DND-41 (cell line): ENCODE results near the gene CCDC183.

ENCODE experiments used
- ATAC-seq: fragments of 200-7000 bp; cut with Tn5 transposase; 3 replicates; pipeline ENCODE4 v1.9.1; 2021; ENCODE audit warnings: low read depth; ENCODE audit not compliant: insufficient read depth
- DNase-seq: peaks from one replicate; pipeline ENCODE4 v3.0.0-alpha.2; 2020
- H2AFZ ChIP-seq: 2 replicates; pipeline ENCODE4 v1.6.0; 2012; ENCODE audit warnings: low read depth, low read length
- H3K27ac ChIP-seq: 2 replicates; pipeline ENCODE4 v1.5.1; 2012; ENCODE audit warnings: low read length, inconsistent platforms
- H3K27me3 ChIP-seq: fragments of 200-600 bp; sonication (generic); 2 replicates; pipeline ENCODE4 v1.6.0; 2012; ENCODE audit warnings: low read length, mild to moderate bottlenecking, inconsistent platforms; ENCODE audit not compliant: insufficient read depth, poor library complexity
- H3K36me3 ChIP-seq: 2 replicates; pipeline ENCODE4 v1.5.1; 2012; ENCODE audit warnings: low read length, inconsistent platforms; ENCODE audit not compliant: insufficient read depth
- H3K4me1 ChIP-seq: 2 replicates; pipeline ENCODE4 v1.5.1; 2012; ENCODE audit warnings: mild to moderate bottlenecking, low read length; ENCODE audit not compliant: insufficient read depth
- H3K4me2 ChIP-seq: 2 replicates; pipeline ENCODE4 v1.6.0; 2012; ENCODE audit warnings: mild to moderate bottlenecking, moderate library complexity, low read length, inconsistent platforms; ENCODE audit not compliant: insufficient read depth
- H3K4me3 ChIP-seq, 2 experiments: fragments of 200-600 bp in 1 of 2; shearing (Covaris generic) in 1 of 2; 2 replicates each; pipeline ENCODE4 v1.5.1; 2012 to 2016; ENCODE audit warnings: inconsistent platforms in 2 of 2, low read length in 2 of 2, mild to moderate bottlenecking in 2 of 2, low read depth in 1 of 2, moderate library complexity in 1 of 2
- H3K79me2 ChIP-seq: 2 replicates; pipeline ENCODE4 v1.6.0; 2012; ENCODE audit warnings: low read length, inconsistent platforms; ENCODE audit not compliant: insufficient read depth
- H3K9ac ChIP-seq: 2 replicates; pipeline ENCODE4 v1.6.0; 2012; ENCODE audit warnings: low read depth, mild to moderate bottlenecking, inconsistent platforms, low read length, moderate library complexity
- H3K9me3 ChIP-seq: 2 replicates; pipeline ENCODE4 v1.5.1; 2012; ENCODE audit warnings: low read length, moderate library complexity, mild to moderate bottlenecking, inconsistent platforms; ENCODE audit not compliant: insufficient read depth, severe bottlenecking
- H4K20me1 ChIP-seq: 2 replicates; pipeline ENCODE4 v1.6.0; 2012; ENCODE audit warnings: low read length; ENCODE audit not compliant: insufficient read depth
- EZH2 ChIP-seq: IDR thresholded peaks from 3 replicates; pipeline ENCODE4 v1.6.1; 2012; ENCODE audit warnings: borderline replicate concordance, low read depth, mild to moderate bottlenecking, moderate library complexity, low read length, inconsistent platforms; ENCODE audit not compliant: severe bottlenecking
- TF ChIP-seq, protein P1 (sequence below): IDR thresholded peaks from 2 replicates; pipeline ENCODE4 v1.5.1; 2012; ENCODE audit warnings: borderline replicate concordance, low read length, moderate library complexity, mild to moderate bottlenecking; ENCODE audit not compliant: poor library complexity, severe bottlenecking; ENCODE audit errors: extremely low read depth

CCDC183 gene

GRCh38 chr9:136796238-136796774 is at the start of gene CCDC183:
TSS of gene CCDC183 (plus strand) at chr9:136796338. CDS start at chr9:136796398, 60 bp downstream.
- Histone ChIP-seq H3K4me2 (no peak within 1 kb of the TSS), H3K9me3 (no peaks in the 10 kb centered on the region), H3K36me3 (peaks cover 8% of the 10 kb centered on the region; the same call in 1 of the 2 replicates), H3K4me1 (peaks cover 41% of the 10 kb centered on the region), H3K4me3 (no peak within 1 kb of the TSS), H2AFZ (no peak within 1 kb of the TSS), H3K27me3 (peaks cover 24% of the 10 kb centered on the region), H3K79me2 (peaks cover 4% of the 10 kb centered on the region; the same call in 1 of the 2 replicates), H3K9ac (no peak within 1 kb of the TSS), H3K27ac (no peak within 1 kb of the TSS), H4K20me1 (peaks cover 28% of the 10 kb centered on the region)
- DNase-seq: no peak
- ATAC-seq: no peak
- TF ChIP-seq EZH2: no peak
- TF ChIP-seq, protein P1, sequence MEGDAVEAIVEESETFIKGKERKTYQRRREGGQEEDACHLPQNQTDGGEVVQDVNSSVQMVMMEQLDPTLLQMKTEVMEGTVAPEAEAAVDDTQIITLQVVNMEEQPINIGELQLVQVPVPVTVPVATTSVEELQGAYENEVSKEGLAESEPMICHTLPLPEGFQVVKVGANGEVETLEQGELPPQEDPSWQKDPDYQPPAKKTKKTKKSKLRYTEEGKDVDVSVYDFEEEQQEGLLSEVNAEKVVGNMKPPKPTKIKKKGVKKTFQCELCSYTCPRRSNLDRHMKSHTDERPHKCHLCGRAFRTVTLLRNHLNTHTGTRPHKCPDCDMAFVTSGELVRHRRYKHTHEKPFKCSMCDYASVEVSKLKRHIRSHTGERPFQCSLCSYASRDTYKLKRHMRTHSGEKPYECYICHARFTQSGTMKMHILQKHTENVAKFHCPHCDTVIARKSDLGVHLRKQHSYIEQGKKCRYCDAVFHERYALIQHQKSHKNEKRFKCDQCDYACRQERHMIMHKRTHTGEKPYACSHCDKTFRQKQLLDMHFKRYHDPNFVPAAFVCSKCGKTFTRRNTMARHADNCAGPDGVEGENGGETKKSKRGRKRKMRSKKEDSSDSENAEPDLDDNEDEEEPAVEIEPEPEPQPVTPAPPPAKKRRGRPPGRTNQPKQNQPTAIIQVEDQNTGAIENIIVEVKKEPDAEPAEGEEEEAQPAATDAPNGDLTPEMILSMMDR: no peak

GRCh38 chr9:136746621-136747020 is 49.5 kb upstream of the CCDC183 start:
- Histone ChIP-seq H3K27ac (no peak overlapping the region), H2AFZ (no peak overlapping the region), H3K27me3 (peaks cover 5% of the 10 kb centered on the region), H3K4me3 (no peak overlapping the region), H3K79me2 (no peaks in the 10 kb centered on the region), H3K9ac (no peak overlapping the region), H3K9me3 (no peaks in the 10 kb centered on the region), H4K20me1 (no peaks in the 10 kb centered on the region; the same call in 1 of the 2 replicates), H3K4me1 (no peaks in the 10 kb centered on the region), H3K4me2 (no peak overlapping the region), H3K36me3 (no peaks in the 10 kb centered on the region)
- ATAC-seq: no peak
- no peak for DNase-seq
- TF ChIP-seq EZH2: no peak
- TF ChIP-seq, protein P1: no peak

DNA sequence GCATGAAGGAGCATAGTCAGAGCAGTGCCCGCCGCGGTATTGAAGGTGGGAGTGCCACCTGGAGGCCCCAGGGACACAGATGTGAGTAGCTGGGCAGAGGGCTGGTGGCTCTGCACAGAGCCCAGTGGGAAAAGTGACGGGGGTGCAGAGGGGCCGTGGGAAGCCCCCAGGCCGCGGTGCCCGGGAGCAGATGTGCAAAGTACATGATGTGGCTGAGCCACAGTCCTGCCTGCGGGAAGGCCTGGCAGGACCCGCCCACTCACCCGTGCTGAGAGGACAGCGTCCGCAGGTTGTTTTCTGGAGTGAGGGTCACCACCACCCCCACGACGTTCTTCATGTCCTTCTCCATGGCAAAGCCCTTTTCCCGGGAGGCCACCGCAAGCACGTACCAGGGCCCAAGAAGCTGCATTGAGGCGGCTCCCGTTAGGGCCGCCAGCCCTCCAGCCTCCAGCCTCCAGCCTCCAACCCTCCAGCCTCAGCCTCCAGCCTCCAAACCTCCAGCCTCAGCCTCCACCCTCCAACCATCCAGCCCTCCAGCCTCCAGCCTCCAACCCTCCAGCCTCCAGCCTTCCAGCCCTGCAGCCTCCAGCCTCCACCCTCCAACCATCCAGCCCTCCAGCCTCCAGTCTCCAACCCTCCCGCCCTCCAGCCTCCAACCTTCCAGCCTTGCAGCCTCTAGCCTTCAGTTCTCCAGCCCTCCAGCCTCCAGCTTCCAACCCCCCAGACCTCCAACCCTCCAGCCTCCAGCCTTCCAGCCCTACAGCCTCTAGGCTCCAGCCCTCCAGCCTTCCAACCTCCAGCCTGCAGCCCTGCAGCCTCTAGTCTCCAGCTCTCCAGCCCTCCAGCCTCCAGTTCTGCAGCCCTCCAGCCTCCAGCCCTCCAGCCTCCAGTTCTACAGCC is 48.7 kb upstream of the CCDC183 start:
- H4K20me1 ChIP-seq: no peaks in the 10 kb centered on the region
- H3K4me1 ChIP-seq: no peaks in the 10 kb centered on the region
- H3K27me3 ChIP-seq: no peaks in the 10 kb centered on the region
- no peaks in the 10 kb centered on the region for H3K9me3 ChIP-seq
- no peaks in the 10 kb centered on the region for H3K36me3 ChIP-seq
- no peak overlapping the region for H3K9ac ChIP-seq
- no peak for ATAC-seq
- no peaks in the 10 kb centered on the region for H3K79me2 ChIP-seq
- H2AFZ ChIP-seq: no peak overlapping the region
- H3K4me3 ChIP-seq: no peak overlapping the region
- no peak for DNase-seq
- H3K4me2 ChIP-seq: no peak overlapping the region
- TF ChIP-seq, protein P1: no peak
- no peak for TF ChIP-seq EZH2
- H3K27ac ChIP-seq: no peak overlapping the region
